ENCODE results near the gene DOP1A.

DOP1A gene

DNA sequence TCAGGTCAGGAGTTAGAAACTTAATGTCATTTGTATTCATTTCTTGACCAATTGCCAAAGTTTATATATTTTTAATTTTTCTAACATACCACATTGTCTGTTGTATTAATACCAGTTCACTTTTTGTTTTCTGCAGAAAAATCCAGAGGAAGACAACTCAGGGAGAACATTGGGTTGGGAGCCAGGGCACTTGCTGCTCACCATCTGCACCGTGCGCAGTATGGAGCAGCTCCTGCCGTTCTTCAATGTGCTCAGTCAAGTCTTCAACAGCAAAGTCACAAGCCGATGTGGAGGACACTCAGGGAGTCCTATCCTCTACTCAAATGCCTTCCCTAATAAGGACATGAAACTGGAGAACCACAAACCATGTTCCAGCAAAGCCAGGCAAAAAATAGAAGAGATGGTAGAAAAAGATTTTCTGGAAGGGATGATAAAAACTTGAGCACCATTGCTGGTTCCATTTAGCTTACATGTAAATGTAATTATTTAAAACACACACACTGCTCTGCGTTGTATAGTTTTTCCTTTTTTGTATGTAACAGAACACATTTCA lies 100.3 kb downstream of the DOP1A start:
- TF ChIP-seq, protein P1, sequence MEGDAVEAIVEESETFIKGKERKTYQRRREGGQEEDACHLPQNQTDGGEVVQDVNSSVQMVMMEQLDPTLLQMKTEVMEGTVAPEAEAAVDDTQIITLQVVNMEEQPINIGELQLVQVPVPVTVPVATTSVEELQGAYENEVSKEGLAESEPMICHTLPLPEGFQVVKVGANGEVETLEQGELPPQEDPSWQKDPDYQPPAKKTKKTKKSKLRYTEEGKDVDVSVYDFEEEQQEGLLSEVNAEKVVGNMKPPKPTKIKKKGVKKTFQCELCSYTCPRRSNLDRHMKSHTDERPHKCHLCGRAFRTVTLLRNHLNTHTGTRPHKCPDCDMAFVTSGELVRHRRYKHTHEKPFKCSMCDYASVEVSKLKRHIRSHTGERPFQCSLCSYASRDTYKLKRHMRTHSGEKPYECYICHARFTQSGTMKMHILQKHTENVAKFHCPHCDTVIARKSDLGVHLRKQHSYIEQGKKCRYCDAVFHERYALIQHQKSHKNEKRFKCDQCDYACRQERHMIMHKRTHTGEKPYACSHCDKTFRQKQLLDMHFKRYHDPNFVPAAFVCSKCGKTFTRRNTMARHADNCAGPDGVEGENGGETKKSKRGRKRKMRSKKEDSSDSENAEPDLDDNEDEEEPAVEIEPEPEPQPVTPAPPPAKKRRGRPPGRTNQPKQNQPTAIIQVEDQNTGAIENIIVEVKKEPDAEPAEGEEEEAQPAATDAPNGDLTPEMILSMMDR (IDR thresholded peaks at IDR 0.05; ENCODE audit: insufficient read depth, low read length, missing control alignments): no peak
- DNase-seq (ENCODE audit: low read depth, low spot score): no peak
- ChIA-PET CTCF (interaction anchor here (0.9 to 3.0 kb wide), 4 partner anchors 9 to 345 kb away, joined by 3 to 21 read pairs (median 6); partner anchors contain the start of genes DOP1A, PRSS35 and UBE3D), POLR2A (no interaction called here)
- no peak overlapping the region for H3K4me3 ChIP-seq (ENCODE audit: low read depth, low read length)

DNA sequence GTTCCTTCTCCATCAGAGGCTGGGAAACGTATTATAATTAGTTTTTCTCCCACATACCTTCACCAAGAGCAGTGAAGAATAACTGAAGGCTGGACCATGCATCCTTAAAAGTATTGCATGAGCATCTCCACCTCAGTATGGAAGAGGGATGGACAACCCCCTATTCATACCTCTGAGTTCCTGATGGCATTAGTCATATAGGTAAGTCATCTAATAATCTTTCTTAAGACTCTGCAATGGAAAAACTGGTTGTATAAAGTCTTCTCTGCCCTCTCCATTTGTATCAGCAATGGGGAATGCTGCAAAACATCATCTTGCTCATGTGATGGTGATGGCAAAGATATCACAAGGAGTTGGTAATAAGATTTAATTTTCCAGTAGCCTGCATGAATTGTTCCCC lies 101.1 kb downstream of the DOP1A start:
- TF ChIP-seq, protein P1 (IDR thresholded peaks at IDR 0.05; ENCODE audit: insufficient read depth, low read length, missing control alignments): no peak
- DNase-seq (ENCODE audit: low read depth, low spot score): no peak
- H3K4me3 ChIP-seq (ENCODE audit: low read depth, low read length): no peak overlapping the region
- POLR2A ChIA-PET: no interaction called here
- CTCF ChIA-PET: interaction anchor here (1.9 kb wide), 1 partner anchor 344 kb away, joined by 4 read pairs; the partner anchor contains the start of gene PRSS35

DNA sequence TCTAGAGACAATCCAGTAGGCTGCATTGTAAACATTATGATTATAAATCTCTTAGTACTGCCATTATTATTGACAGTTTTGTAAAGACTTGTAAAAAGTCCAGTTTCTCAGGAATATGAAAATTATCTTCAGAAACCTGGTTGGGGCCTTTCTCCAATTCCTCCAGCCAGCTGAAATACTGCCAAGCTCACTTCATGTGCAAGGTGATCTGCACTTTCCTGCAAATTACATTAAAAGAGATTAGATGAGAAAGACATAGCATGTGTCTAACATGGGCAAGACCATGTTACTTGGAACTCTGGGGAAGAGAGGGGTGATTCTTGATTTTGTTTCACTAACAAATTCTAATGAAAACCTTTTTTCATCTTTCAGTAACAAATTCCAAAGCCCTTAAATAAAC lies 101.6 kb downstream of the DOP1A start:
- no peak for DNase-seq (ENCODE audit: low read depth, low spot score)
- POLR2A ChIA-PET: no interaction called here
- TF ChIP-seq, protein P1 (IDR thresholded peaks at IDR 0.05; ENCODE audit: insufficient read depth, low read length, missing control alignments): no peak

DNA sequence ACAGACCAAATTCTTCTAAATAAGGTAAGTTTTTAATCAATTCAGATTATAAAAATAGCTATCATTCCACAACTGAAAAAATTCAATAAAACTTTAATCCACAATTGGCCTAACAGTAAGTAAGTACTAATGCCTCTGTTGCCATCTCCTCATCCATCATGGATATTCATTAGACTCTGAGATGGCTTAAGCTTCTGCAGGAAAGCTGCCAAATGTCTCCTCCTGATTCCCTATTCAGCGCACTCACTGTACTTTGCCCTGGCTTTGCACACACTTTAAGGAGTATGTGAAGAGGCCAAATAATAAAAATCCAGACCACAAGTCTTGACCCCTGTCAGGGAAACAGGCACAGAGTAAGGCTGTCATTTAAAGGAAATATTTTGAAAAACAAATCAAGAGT lies 102.0 kb downstream of the DOP1A start:
- CTCF ChIA-PET: interaction anchor here (2.7 kb wide), 1 partner anchor 103 kb away, joined by 19 read pairs; the partner anchor contains the start of genes DOP1A and UBE3D
- H3K4me3 ChIP-seq (ENCODE audit: low read depth, low read length): no peak overlapping the region
- DNase-seq (ENCODE audit: low read depth, low spot score): no peak
- POLR2A ChIA-PET: no interaction called here
- TF ChIP-seq, protein P1 (IDR thresholded peaks at IDR 0.05; ENCODE audit: insufficient read depth, low read length, missing control alignments): no peak

More for the DNA sequence above, 101.6 kb downstream of the DOP1A start:
- CTCF ChIA-PET: interaction anchor here (2.7 kb wide), 1 partner anchor 103 kb away, joined by 19 read pairs; the partner anchor contains the start of genes DOP1A and UBE3D
- H3K4me3 ChIP-seq (ENCODE audit: low read depth, low read length): no peak overlapping the region

DNA sequence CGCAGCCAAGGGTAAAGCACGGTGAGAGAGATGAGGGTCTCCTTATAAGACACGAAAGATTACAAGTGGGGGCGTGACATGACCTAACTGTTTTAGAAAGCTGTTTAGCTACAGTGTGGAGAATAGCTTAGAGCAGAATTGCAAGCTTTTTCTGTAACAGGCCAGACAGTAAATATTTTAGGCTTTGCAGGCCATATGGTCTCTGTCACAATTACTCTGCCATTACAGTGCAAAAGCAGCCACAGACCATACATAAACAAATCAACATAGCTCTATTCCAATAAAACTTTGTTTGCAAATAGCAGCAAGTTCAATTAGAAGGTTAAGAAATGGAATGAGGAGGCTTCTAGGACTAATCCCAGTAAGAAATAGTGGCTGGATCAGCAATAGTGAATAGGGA lies 108.8 kb downstream of the DOP1A start:
- TF ChIP-seq, protein P1 (IDR thresholded peaks at IDR 0.05; ENCODE audit: insufficient read depth, low read length, missing control alignments): no peak
- no peak for DNase-seq (ENCODE audit: low read depth, low spot score)
- H3K4me3 ChIP-seq (ENCODE audit: low read depth, low read length): no peak overlapping the region
- POLR2A ChIA-PET: no interaction called here
- CTCF ChIA-PET: interaction anchor here (2.3 to 3.5 kb wide), 2 partner anchors 9 to 110 kb away, joined by 8 to 28 read pairs; partner anchors contain the start of genes DOP1A and UBE3D

DNA sequence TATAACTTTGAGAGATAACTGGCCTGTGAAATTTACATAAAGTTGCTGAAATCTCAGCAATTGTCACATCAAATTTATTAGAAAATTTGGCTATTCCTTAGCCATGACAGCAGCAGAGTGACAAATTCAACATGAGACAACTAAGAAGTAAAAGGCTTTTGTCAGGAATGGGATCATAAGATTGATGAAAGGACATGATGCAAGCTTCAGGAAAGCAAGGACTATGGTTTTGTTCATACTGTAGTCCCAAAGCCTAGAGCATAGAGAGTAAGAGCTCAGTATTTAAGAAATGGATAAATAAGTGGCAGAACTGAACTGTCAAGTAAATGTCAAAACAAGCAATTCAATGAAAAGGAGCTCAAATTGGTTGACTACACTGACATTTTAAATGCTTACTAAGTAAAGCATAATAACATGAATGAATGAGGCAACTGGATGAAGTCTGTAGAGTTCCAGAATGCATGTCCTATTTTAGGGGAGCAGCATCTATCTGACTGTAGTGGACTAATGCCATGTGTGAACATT lies 113.0 kb downstream of the DOP1A start:
- POLR2A ChIA-PET: no interaction called here
- TF ChIP-seq, protein P1 (IDR thresholded peaks at IDR 0.05; ENCODE audit: insufficient read depth, low read length, missing control alignments): no peak
- no peak for DNase-seq (ENCODE audit: low read depth, low spot score)
- CTCF ChIA-PET: interaction anchor here (0.6 to 4.5 kb wide), 3 partner anchors 35 to 332 kb away, joined by 3 to 20 read pairs (median 3); partner anchors contain the start of genes PRSS35 and UBE3D
- H3K4me3 ChIP-seq (ENCODE audit: low read depth, low read length): no peak overlapping the region

Measured in AG04449 (cell line).